GM19328 (cell line): ENCODE data around the gene CIDEC.
"Not testable (repeated sequence)": the region's sequence is repeated elsewhere in the genome, so short reads cannot be mapped to it uniquely, and the experiment has no call there.

Experiments used
- ATAC-seq: cut with Tn5 transposase; IDR thresholded peaks from one replicate; pipeline ENCODE4 v1.9.1; 2021; ENCODE audit warnings: mild to moderate bottlenecking, moderate library complexity; ENCODE audit not compliant: unreplicated experiment

Gene CIDEC

GRCh38 chr3:9851383-9851782 is 28.7 kb downstream of the CIDEC start:
- not testable (repeated sequence) for ATAC-seq

- not testable (repeated sequence) for ATAC-seq
Observed at GRCh38 chr3:9848860-9849259, 31.2 kb downstream of the CIDEC start.

DNA sequence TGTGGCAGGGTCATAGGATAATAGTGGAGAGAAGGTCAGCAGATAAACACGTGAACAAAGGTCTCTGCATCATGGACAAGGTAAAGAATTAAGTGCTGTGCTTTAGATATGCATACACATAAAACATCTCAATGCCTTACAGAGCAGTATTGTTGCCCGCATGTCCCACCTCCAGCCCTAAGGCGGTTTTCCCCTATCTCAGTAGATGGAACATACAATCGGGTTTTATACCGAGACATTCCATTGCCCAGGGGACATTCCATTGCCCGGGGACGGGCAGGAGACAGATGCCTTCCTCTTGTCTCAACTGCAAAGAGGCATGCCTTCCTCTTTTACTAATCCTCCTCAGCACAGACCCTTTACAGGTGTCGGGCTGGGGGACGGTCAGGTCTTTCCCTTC is 32.2 kb downstream of the CIDEC start:
- ATAC-seq = not testable (repeated sequence)

- ATAC-seq = no peak
Observed at GRCh38 chr3:9846931-9847488, 33.0 kb downstream of the CIDEC start.

DNA sequence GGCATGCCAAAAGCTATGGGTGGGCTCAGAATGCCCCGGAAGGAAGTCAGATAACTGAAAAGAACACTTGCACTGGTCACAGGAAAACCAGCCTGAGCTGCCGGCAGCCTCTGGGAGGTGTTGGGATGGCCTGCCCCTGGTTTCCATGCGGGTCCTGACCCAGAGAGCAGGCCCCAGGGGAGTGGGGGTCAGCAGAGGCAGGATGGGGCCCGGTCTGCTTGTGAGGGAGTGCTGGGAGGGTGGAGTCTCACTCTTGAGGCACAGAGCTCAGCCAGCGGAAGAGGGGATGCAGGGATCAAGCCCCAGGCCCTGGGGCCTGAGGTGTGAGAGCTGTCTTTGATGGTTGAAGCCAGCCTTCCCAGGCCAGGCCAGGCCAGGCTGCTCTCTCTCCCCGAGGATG is 33.8 kb downstream of the CIDEC start:
- no peak for ATAC-seq

GRCh38 chr3:9843715-9844438 is 36.2 kb downstream of the CIDEC start, which contains the start of gene RPUSD3:
TSS of gene RPUSD3 (minus strand) at chr3:9844008. CDS start at chr3:9843990, 18 bp downstream.
- ATAC-seq = peak; percentile 97

- no peak for ATAC-seq
Observed at GRCh38 chr3:9841015-9841414, 39.0 kb downstream of the CIDEC start.

DNA sequence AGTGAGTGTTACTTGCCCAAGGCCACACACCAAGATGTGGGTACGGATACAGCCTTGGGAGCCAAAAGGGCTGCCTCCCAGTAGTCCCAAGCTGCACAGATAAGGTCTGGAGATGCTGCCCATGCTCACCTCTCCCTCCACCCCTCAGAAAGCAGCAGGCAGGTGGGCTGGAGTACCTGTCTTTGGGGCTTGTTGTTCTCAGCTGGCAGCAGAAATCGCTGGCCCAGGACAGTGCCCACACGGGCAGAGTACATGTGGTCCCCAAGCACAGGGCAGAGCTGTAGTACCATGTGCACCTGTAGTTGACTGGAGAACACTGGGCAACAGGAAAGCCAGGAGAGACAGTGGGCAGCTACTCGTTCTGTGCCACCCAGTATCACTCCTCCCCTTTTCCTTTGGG is 41.2 kb downstream of the CIDEC start:
- ATAC-seq = no peak

DNA sequence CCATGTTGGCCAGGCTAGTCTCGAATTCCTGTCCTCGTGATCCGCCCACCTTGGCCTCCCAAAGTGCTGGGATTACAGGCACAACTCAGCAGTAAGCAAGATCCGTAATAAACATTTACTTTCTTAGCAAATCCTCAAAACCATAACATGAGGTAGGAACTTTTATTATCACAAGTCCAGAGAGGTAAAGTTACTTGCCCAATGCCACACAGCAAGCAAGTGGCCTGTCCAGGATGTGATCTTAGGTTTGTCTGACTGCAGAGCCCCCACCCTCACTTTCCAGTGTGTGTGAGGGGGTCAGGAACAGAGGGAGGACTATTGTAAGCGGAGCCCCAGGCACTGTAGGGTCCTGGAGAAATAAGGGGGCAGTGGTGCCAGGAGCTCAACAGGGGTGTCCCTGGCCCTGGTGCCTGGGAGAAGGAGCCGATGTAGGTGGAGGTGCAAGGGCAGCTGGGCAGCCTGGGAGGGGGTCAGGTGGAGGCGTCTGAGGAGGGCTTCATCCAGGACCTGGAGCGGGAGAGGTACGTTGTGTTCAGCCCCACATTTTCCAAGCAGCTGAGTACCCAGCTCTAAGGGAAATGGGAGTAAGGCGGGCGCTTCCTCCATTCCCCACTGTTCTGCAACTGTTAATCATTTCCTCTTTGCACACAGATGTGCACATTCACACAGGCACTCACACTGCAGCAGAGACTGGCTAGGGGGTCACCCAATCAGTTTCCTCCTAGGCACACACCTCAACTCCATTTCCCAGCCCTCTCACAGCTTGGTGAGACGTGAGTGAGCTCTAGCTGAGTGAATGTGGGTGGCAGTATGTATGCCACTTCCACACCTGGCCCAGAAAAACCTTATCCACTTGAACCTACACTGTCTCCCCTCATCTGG is 42.1 kb downstream of the CIDEC start:
- ATAC-seq = no peak

DNA sequence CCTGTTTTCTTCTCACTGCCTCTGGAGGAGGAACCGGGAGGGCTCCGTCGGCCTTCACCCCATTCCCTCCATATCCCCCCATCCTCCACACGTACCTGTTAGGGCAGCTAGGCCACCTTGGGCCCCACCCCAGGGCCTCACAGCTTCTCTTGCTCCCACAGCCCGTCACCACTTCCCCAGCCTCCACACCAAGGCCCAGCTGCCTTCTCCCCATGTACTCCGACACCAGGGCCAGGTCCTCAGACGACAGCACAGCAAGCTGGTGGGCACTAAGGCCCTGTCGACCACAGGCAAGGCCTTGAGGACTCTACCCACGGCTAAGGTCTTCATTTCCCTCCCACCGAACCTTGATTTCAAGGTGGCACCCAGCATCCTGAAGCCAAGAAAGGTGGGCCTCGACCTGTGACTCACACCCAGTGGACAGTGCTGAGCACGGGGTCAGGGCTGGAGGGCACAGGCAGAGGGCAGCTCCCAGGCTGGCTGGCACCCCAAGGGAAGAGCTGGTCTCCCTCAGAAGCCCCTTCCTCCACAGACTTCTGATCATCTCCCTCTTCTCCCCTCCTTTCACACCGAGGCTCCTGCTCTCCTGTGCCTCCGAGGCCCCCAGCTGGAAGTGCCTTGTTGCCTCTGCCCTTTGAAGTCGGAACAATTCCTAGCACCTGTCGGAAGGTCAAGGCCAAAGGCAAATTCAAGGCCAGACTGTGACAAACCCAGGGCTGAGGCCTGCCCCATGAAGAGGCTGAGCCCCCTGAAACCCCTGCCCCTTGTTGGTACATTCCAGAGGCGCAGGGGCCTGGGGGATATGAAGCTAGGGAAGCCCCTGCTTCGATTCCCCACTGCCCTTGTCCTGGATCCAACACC is 45.3 kb downstream of the CIDEC start:
- ATAC-seq = no peak

GRCh38 chr3:9833078-9833477 is 47.0 kb downstream of the CIDEC start:
- no peak for ATAC-seq

GRCh38 chr3:9831253-9831652 is 48.8 kb downstream of the CIDEC start:
- no peak for ATAC-seq

- ATAC-seq = no peak
Observed at GRCh38 chr3:9828801-9829755, 51.0 kb downstream of the CIDEC start.

GRCh38 chr3:9826815-9827573 is 53.1 kb downstream of the CIDEC start:
- ATAC-seq = no peak

- no peak for ATAC-seq
Observed at GRCh38 chr3:9825451-9826040, 54.5 kb downstream of the CIDEC start.

GRCh38 chr3:9820946-9821345 is 59.1 kb downstream of the CIDEC start:
- no peak for ATAC-seq

DNA sequence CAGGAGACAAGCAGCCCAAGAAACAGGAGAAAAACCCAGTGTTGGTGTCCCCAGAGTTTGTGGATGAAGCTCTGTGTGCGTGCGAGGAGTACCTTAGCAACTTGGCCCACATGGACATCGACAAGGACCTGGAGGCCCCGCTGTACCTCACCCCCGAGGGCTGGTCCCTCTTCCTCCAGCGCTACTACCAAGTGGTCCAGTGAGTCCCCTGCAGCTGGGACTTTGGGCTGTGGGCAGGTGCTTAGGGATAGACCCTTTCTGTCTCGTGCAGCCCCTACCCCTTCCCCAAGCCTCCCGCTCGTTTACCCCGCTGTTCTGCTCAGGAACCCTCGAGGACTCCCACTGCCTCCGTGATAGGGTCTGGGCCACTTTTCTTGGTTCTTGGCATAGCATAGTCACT is 59.5 kb downstream of the CIDEC start:
- ATAC-seq = no peak

DNA sequence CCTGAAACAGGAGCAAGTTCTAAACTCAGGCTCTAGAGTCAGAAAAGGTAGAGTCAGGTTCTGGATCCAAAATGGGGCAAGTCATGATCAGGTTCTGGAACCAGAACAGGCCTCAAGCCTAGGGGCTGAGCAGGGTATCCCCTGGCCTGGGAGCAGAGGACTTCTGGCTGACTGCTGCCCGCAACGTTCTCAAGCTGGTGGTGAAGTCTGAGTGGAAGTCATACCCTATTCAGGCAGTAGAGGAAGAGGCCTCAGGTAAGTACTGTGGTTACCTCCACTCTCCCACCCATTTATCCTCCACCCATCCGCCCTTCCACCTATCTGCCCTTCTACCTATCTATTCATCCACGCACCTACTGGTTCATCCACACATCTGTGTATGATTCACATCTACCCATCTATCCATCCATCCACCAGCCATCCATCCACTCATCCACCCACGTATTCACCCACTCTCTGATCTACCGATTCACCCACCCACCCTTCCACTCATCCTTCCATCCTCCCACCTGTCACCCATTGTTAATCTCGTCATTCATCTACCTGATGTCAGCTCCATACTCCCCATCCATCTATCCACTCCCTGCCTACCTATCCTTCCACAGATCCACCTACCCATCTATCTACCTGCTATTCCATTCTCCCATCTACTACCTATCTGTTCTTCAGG is 61.3 kb downstream of the CIDEC start:
- no peak for ATAC-seq
